ENCODE data around the gene MEIS1.

The MEIS1 gene

DNA sequence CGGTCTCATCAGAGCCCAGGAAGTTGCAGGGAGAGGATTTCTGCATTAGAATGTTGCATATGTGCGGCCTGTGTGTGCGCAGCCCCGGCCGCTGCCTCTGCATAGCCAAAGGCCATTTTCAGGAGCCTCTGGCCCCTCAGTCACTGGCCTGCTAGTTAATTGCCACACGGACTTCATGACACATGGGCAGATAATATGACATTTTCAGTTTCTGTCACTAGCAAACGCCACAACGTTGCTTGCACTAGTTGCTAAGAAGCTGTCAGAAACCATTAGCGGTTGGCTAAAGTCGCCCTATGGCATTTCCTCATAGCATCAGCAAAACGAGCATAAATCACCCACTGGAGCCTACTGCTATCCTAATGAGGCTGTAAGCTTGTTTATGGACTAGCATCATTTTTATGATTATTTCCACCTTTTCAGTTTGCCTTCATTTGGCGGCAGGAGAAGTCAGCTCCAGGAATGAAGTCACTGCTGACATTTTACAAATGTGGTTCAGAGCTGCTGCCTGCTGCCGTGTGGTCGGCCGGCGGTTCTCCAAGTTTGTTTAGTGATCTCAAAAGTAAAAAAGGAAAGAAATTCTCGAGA is 73.7 kb downstream of the MEIS1 start:
- Mint-ChIP-seq H3K27ac (no peak overlapping the region), H3K4me3 (peak overlapping the region; percentile 44), H3K27me3 (peaks cover 2% of the 10 kb centered on the region), H3K9me3 (no peaks in the 10 kb centered on the region), H3K36me3 (ENCODE audit: low read depth) (no peaks in the 10 kb centered on the region), H3K4me1 (ENCODE audit: low read depth) (peaks cover 12% of the 10 kb centered on the region)
- intact Hi-C loops (cut with micrococcal nuclease) = no loop called here

DNA sequence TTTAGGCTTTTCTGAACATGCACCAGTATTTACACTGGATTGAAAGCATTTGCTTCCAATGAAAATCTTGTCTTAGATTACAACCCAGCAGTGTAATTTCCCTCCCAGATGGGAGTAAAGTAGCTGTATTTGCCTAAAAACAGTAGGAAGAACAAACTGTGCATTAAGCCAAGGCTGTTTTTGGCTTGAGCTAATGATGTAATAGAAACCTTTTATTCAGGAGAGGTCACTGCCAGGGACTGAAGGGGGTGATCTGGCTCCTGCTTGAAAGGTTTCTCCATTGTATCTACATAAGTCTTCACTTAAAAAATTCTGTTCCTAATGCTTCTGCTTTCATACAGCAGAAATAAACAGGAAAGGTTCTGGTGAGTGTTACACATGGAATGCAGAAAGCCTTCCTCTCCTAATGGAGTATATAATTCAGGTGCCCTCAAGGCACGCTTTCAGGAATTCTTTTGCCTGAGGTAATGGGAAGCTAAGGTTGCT is 74.4 kb downstream of the MEIS1 start:
- Mint-ChIP-seq H3K36me3 (ENCODE audit: low read depth) (no peaks in the 10 kb centered on the region), H3K27ac (no peak overlapping the region), H3K4me1 (ENCODE audit: low read depth) (peaks cover 12% of the 10 kb centered on the region), H3K27me3 (peaks cover 2% of the 10 kb centered on the region), H3K4me3 (no peak overlapping the region), H3K9me3 (no peaks in the 10 kb centered on the region)
- intact Hi-C loops (cut with micrococcal nuclease) = no loop called here

DNA sequence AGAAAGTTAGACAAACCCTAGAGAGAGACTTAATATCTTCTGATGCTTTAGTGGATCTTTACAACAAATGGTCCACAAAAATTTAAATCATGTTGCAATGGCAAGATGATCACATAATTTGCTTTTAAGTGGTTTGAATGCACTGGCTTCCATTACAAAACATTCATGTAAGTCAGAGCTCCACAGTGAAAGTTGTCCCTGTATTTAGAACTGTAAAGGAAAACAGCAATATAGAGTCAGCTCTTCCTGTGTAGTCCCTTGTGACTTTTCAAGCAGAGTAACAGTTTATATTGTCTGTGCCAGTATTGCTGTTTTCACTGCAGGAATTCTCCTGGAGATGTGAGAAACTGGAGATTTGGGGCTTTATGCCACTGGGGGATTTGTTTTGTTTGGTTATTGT is 77.7 kb downstream of the MEIS1 start:
- H3K27me3 Mint-ChIP-seq = peaks cover 2% of the 10 kb centered on the region
- no peaks in the 10 kb centered on the region for H3K9me3 Mint-ChIP-seq
- intact Hi-C loops (cut with micrococcal nuclease) = no loop called here
- H3K27ac Mint-ChIP-seq = no peak overlapping the region
- H3K4me1 Mint-ChIP-seq (ENCODE audit: low read depth) = peaks cover 12% of the 10 kb centered on the region
- no peak overlapping the region for H3K4me3 Mint-ChIP-seq
- no peaks in the 10 kb centered on the region for H3K36me3 Mint-ChIP-seq (ENCODE audit: low read depth)

- Mint-ChIP-seq H3K4me3 (no peak overlapping the region), H3K27ac (no peak overlapping the region), H3K36me3 (ENCODE audit: low read depth) (no peaks in the 10 kb centered on the region), H3K9me3 (no peaks in the 10 kb centered on the region), H3K4me1 (ENCODE audit: low read depth) (no peaks in the 10 kb centered on the region), H3K27me3 (no peaks in the 10 kb centered on the region)
- intact Hi-C loops (cut with micrococcal nuclease) = no loop called here
Observed at GRCh38 chr2:66515743-66516142, 80.8 kb downstream of the MEIS1 start.

DNA sequence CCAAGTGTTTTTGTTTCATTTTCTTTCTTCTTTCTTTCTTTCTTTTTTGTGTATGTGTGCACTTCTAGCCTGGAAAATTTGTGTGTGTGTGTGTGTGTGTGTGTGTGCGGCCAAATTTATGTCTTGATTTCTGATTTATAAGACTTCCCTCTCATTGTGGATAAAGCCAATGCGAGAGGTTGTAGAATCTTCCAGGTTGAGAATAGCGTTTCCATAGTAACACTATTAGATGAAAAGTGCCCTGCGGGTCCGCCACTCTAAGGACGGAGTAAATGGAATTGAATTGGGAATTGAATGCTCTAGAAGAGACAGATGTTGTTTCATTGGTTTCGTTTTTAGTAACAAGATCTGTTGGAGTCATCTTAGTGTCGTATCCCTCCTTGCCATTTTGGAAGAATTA is 81.6 kb downstream of the MEIS1 start:
- H3K27ac Mint-ChIP-seq = no peak overlapping the region
- no peaks in the 10 kb centered on the region for H3K36me3 Mint-ChIP-seq (ENCODE audit: low read depth)
- no peaks in the 10 kb centered on the region for H3K4me1 Mint-ChIP-seq (ENCODE audit: low read depth)
- H3K9me3 Mint-ChIP-seq = no peaks in the 10 kb centered on the region
- H3K4me3 Mint-ChIP-seq = no peak overlapping the region
- no peaks in the 10 kb centered on the region for H3K27me3 Mint-ChIP-seq
- intact Hi-C loops (cut with micrococcal nuclease) = no loop called here

DNA sequence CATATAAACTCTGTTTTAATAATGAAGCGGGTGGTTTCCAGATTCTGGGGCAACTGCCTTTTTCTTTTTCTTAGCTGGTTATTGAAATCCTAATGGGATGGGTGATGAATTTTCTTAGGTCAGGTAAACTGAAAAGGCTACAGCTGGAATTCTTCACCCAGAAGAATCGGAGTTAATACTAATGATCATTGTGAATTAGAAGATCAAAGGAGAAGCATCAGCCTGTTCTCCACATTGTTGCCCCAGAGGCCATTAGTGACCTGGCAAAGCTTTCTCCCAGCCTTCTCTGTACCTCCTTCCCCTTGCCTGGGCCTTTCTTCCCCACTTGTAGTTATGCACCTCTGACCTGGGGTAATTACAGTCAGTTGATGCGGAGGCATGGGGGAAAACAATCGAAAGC is 82.8 kb downstream of the MEIS1 start:
- Mint-ChIP-seq H3K9me3 (no peaks in the 10 kb centered on the region), H3K4me3 (no peak overlapping the region), H3K36me3 (ENCODE audit: low read depth) (no peaks in the 10 kb centered on the region), H3K4me1 (ENCODE audit: low read depth) (no peaks in the 10 kb centered on the region), H3K27me3 (peaks cover 2% of the 10 kb centered on the region), H3K27ac (no peak overlapping the region)
- intact Hi-C loops (cut with micrococcal nuclease) = no loop called here

GRCh38 chr2:66519264-66519843 is 84.4 kb downstream of the MEIS1 start:
- no peaks in the 10 kb centered on the region for H3K36me3 Mint-ChIP-seq (ENCODE audit: low read depth)
- no peaks in the 10 kb centered on the region for H3K9me3 Mint-ChIP-seq
- intact Hi-C loops (cut with micrococcal nuclease) = no loop called here
- H3K4me1 Mint-ChIP-seq (ENCODE audit: low read depth) = no peaks in the 10 kb centered on the region
- H3K4me3 Mint-ChIP-seq = no peak overlapping the region
- peaks cover 2% of the 10 kb centered on the region for H3K27me3 Mint-ChIP-seq
- H3K27ac Mint-ChIP-seq = no peak overlapping the region

GRCh38 chr2:66521291-66521922 is 86.5 kb downstream of the MEIS1 start:
- Mint-ChIP-seq H3K27me3 (peaks cover 2% of the 10 kb centered on the region), H3K9me3 (no peaks in the 10 kb centered on the region)

GRCh38 chr2:66522611-66523376 is 87.9 kb downstream of the MEIS1 start:
- Mint-ChIP-seq H3K36me3 (ENCODE audit: low read depth) (no peaks in the 10 kb centered on the region), H3K4me1 (ENCODE audit: low read depth) (no peaks in the 10 kb centered on the region), H3K27ac (no peak overlapping the region), H3K4me3 (no peak overlapping the region), H3K27me3 (peaks cover 2% of the 10 kb centered on the region), H3K9me3 (no peaks in the 10 kb centered on the region)
- intact Hi-C loops (cut with micrococcal nuclease) = no loop called here

More at GRCh38 chr2:66521291-66521922, 86.5 kb downstream of the MEIS1 start:
- H3K4me1 Mint-ChIP-seq (ENCODE audit: low read depth) = no peaks in the 10 kb centered on the region
- no peaks in the 10 kb centered on the region for H3K36me3 Mint-ChIP-seq (ENCODE audit: low read depth)
- no peak overlapping the region for H3K4me3 Mint-ChIP-seq
- intact Hi-C loops (cut with micrococcal nuclease) = no loop called here
- no peak overlapping the region for H3K27ac Mint-ChIP-seq

GRCh38 chr2:66523377-66523969 is 88.5 kb downstream of the MEIS1 start:
- no peak overlapping the region for H3K27ac Mint-ChIP-seq
- H3K4me3 Mint-ChIP-seq = no peak overlapping the region
- H3K4me1 Mint-ChIP-seq (ENCODE audit: low read depth) = no peaks in the 10 kb centered on the region
- intact Hi-C loops (cut with micrococcal nuclease) = no loop called here
- H3K9me3 Mint-ChIP-seq = no peaks in the 10 kb centered on the region
- H3K27me3 Mint-ChIP-seq = peaks cover 2% of the 10 kb centered on the region
- no peaks in the 10 kb centered on the region for H3K36me3 Mint-ChIP-seq (ENCODE audit: low read depth)

DNA sequence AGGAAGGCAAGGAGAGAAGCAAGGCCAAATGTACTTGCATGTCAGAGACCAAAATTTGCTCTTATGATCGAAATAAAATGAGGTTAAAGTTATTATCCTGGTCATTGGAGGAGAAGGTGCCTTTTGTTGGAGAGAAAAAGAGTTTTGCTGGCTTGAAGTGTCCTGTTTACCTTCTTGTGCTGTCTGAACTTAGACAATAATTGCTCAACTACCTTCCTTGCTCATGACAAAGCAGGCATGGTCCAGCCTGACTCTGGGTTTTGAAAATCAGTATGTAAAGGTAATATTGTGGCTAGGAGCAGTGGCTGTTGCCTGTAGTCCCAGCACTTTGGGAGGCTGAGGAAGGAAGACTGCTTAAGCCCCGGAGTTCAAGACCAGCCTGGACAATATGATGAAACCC is 89.1 kb downstream of the MEIS1 start:
- H3K4me3 Mint-ChIP-seq = no peak overlapping the region
- intact Hi-C loops (cut with micrococcal nuclease) = no loop called here
- H3K27ac Mint-ChIP-seq = no peak overlapping the region
- H3K4me1 Mint-ChIP-seq (ENCODE audit: low read depth) = no peaks in the 10 kb centered on the region
- H3K9me3 Mint-ChIP-seq = no peaks in the 10 kb centered on the region
- peaks cover 2% of the 10 kb centered on the region for H3K27me3 Mint-ChIP-seq
- H3K36me3 Mint-ChIP-seq (ENCODE audit: low read depth) = no peaks in the 10 kb centered on the region

DNA sequence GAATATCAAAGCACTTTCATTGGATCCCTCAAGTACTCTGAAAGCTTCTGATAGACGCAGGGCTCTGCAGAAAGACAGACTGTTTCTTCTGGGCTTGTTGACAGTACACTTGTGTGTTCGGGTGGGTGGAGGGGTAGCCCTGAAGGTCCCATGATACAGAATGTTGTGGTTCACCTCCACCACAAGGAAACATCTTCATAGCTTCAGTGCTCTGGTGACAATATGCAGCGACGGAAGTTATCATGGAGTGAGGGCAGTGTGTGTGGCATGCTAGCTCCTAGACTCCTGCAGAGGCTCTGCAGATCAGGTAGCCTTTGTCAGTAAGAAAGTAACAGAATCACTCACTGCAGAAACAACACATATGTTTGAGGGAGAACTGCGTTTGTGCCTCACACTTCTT is 90.7 kb downstream of the MEIS1 start:
- Mint-ChIP-seq H3K4me3 (no peak overlapping the region), H3K36me3 (ENCODE audit: low read depth) (no peaks in the 10 kb centered on the region), H3K4me1 (ENCODE audit: low read depth) (no peaks in the 10 kb centered on the region), H3K9me3 (no peaks in the 10 kb centered on the region), H3K27me3 (peaks cover 2% of the 10 kb centered on the region), H3K27ac (no peak overlapping the region)
- intact Hi-C loops (cut with micrococcal nuclease) = no loop called here

DNA sequence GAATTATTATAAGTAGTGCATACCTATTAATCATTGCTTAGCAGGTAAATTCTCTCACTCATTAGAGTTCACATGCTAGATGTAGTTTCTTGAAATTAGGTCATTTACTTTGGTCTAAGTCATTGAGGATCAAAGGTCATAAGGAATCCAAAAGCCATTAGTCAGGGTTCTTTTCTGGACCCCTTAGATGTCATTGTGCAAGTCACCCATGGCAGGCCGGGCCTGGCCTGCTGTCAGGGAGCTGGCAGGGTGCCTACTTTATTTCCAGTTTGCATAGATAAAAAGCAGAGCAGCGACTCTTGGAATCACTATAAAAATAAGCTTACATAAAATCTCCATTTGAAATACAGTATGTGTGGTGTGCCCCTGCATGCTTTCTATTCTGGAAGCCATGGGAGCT is 91.3 kb downstream of the MEIS1 start:
- Mint-ChIP-seq H3K36me3 (ENCODE audit: low read depth) (no peaks in the 10 kb centered on the region), H3K27me3 (peaks cover 2% of the 10 kb centered on the region), H3K9me3 (no peaks in the 10 kb centered on the region), H3K27ac (no peak overlapping the region), H3K4me3 (no peak overlapping the region), H3K4me1 (ENCODE audit: low read depth) (no peaks in the 10 kb centered on the region)
- intact Hi-C loops (cut with micrococcal nuclease) = no loop called here

Measured in dendritic cell treated with granulocyte-macrophage colony-stimulating factor and Interleukin-4, amounts not matched to agents 40 ng/mL and 50 ng/mL, for 4 days (primary cell).